Esophagus squamous epithelium (tissue), 5 donors: Measurements from ENCODE around the gene NTMT2. TPM values are rescaled to one million over a fixed set of nuclear protein-coding genes. Genes with fewer than 3 reads are reported as not detected.

Experiments used
- DNase-seq: peaks from one replicate; lab custom pipeline; 2025; lab: John Stamatoyannopoulos, UW
- H3K27ac ChIP-seq, 4 donors: fragments of 200-600 bp; sonication (generic); one replicate each; pipeline ENCODE4 v1.5.1; 2016 to 2019; ENCODE audit warnings: mild to moderate bottlenecking in 1 of 4
- H3K27me3 ChIP-seq, 4 donors: fragments of 200-600 bp; sonication (generic); 1 replicate in 3 of 4; 2 replicates in 1 of 4; pipeline versions ENCODE4 v1.5.1 to v1.6.0; 2017 to 2021; ENCODE audit warnings: antibody characterized with exemption in 1 of 4
- H3K36me3 ChIP-seq, 3 donors: fragments of 200-600 bp; sonication (generic); one replicate each; pipeline ENCODE4 v1.5.1; 2016 to 2019
- H3K4me1 ChIP-seq, 3 donors: fragments of 200-600 bp; sonication (generic); one replicate each; pipeline ENCODE4 v1.5.1; 2017 to 2019
- H3K4me3 ChIP-seq, 4 donors: fragments of 200-600 bp; sonication (generic); 1 replicate in 3 of 4; 2 replicates in 1 of 4; pipeline ENCODE4 v1.5.1; 2016 to 2019; ENCODE audit warnings: mild to moderate bottlenecking in 2 of 4, moderate library complexity in 1 of 4
- H3K9me3 ChIP-seq, 3 donors: fragments of 200-600 bp; sonication (generic); one replicate each; pipeline ENCODE4 v1.5.1; 2016 to 2019
- POLR2A ChIP-seq, 4 donors: fragments of 450-650 bp; IDR thresholded peaks; one replicate each; pipeline ENCODE4 v1.6.1; 2017; ENCODE audit warnings: antibody characterized with exemption in 4 of 4, mild to moderate bottlenecking in 4 of 4, moderate library complexity in 3 of 4
- WGBS, 2 donors: methylation state at CpG; one replicate each; pipeline ENCODE4 v1.1.5; 2018; 5-methylcytosine and 5-hydroxymethylcytosine counted together
- intact Hi-C: fragments of 100-400 bp; cut with DNase I; formaldehyde crosslinking; loops from one replicate; pipeline ENCODE4 v1.15.0; 2022
- total RNA-seq, 4 donors: library from RNA; depleted of rRNA; stranded (reverse); fragments of >200 nt; gene quantifications; one replicate each; pipeline ENCODE4 v1.1.0, GENCODE V29; 2016
- TF ChIP-seq, protein P1 (sequence below), 6 experiments: fragments of 450-650 bp in 4 of 6; fragments of 200-600 bp in 2 of 6; sonication (generic) in 2 of 6; IDR thresholded peaks; one replicate each; pipeline ENCODE4 v1.5.1; 2016 to 2019; ENCODE audit warnings: antibody characterized with exemption in 6 of 6, mild to moderate bottlenecking in 4 of 6, moderate library complexity in 4 of 6
- donor health status: DM: yes; HTN: yes; CAD: no.

NTMT2 gene
- total RNA-seq, 4 donors from 2014 or later, result not detected

DNA sequence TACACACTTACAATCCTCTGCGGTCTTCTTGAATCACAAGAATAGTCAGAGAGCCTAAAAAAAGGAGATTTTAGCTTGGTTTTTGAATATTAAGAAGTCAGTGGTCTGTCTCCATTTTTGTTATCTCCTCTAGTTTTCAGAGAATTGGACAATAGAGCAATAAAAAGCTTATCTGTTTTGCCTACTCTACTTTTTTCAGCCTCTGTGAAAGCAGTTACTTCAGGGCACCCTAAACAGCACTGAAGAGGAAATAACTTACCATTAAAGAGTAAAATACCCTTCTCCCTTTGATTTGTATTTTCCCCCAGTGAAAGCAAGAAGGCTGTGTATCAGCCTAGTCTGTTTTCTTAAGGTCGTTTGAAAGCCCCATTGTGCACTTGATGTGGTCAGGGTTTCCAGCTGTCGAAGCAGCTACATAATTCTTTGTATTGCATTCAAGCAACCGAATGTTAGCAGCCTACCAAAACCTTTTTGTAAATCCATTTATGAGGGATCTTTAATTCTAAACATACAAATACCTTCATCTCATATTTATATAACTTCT is 1.0 kb downstream of the NTMT2 start:
- H3K27ac ChIP-seq, result no peak overlapping the region
- no peak for TF ChIP-seq POLR2A (IDR thresholded peaks at IDR 0.05)
- TF ChIP-seq, protein P1, sequence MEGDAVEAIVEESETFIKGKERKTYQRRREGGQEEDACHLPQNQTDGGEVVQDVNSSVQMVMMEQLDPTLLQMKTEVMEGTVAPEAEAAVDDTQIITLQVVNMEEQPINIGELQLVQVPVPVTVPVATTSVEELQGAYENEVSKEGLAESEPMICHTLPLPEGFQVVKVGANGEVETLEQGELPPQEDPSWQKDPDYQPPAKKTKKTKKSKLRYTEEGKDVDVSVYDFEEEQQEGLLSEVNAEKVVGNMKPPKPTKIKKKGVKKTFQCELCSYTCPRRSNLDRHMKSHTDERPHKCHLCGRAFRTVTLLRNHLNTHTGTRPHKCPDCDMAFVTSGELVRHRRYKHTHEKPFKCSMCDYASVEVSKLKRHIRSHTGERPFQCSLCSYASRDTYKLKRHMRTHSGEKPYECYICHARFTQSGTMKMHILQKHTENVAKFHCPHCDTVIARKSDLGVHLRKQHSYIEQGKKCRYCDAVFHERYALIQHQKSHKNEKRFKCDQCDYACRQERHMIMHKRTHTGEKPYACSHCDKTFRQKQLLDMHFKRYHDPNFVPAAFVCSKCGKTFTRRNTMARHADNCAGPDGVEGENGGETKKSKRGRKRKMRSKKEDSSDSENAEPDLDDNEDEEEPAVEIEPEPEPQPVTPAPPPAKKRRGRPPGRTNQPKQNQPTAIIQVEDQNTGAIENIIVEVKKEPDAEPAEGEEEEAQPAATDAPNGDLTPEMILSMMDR (IDR thresholded peaks at IDR 0.05), result no peak
- 34 to 46% methylated on average over 4 of the region's 4 CpGs for WGBS, 2 donors
- no peaks in the 10 kb centered on the region for H3K4me1 ChIP-seq
- H3K27me3 ChIP-seq, result no peaks in the 10 kb centered on the region
- intact Hi-C loops, result no loop called here
- H3K9me3 ChIP-seq, result no peaks in the 10 kb centered on the region
- no peak overlapping the region for H3K4me3 ChIP-seq
- no peak for DNase-seq
- no peaks in the 10 kb centered on the region for H3K36me3 ChIP-seq

DNA sequence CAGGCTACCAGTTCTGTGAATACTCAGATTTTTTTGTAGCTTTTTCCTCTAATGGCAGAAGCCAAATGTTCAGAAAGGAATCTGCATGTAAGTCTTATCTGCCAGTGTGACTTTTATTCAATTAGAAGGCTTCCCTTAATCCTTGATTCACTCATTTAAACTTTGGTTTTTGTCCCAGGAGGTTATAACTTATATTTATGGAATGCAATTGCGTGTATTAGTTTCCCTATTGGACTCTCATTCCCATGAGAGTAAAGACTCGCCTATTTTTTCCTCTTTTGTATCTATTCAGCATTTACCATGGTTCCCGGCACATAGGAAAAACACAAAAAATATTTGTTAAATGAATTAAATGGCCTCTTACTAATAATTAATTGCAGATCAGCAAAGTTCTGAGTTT is 3.5 kb downstream of the NTMT2 start:
- Histone ChIP-seq H3K9me3 (peaks cover 0 to 6% (median 0%) of the 10 kb centered on the region in 3 donors), H3K4me1 (no peaks in the 10 kb centered on the region), H3K36me3 (no peaks in the 10 kb centered on the region), H3K27me3 (no peaks in the 10 kb centered on the region), H3K27ac (no peak overlapping the region), H3K4me3 (no peak overlapping the region)
- intact Hi-C loops, result no loop called here
- WGBS, 2 donors, result 49 to 68% methylated on average over 3 of the region's 3 CpGs
- TF ChIP-seq POLR2A (IDR thresholded peaks at IDR 0.05), result no peak
- TF ChIP-seq, protein P1 (IDR thresholded peaks at IDR 0.05), result no peak
- DNase-seq, result no peak

DNA sequence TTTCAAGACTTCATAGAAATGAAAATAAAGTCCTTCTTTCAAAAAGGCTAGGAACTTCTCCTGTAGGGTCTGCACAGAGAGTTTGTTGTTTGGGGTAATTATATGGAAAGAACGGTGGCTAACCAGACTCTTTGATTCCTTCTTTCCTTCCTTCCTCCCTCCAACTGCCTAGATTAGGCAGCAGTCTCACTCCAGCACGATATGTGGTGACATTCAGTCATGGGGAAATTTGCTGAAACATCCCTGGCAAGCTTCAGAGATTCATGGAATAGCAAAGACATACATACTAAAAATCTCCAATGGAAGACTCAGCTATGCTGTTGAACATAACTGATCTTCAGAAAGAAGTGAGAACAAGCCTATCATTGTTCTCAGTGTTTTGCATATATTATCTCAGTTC is 4.3 kb downstream of the NTMT2 start:
- TF ChIP-seq, protein P1 (IDR thresholded peaks at IDR 0.05), result no peak
- TF ChIP-seq POLR2A (IDR thresholded peaks at IDR 0.05), result no peak
- Histone ChIP-seq H3K27me3 (no peaks in the 10 kb centered on the region), H3K4me3 (no peak overlapping the region), H3K4me1 (no peaks in the 10 kb centered on the region), H3K9me3 (peaks cover 0 to 6% (median 0%) of the 10 kb centered on the region in 3 donors), H3K36me3 (no peaks in the 10 kb centered on the region), H3K27ac (no peak overlapping the region)
- DNase-seq, result no peak
- intact Hi-C loops, result no loop called here
- 34 to 45% methylated on average over 2 of the region's 2 CpGs for WGBS, 2 donors

DNA sequence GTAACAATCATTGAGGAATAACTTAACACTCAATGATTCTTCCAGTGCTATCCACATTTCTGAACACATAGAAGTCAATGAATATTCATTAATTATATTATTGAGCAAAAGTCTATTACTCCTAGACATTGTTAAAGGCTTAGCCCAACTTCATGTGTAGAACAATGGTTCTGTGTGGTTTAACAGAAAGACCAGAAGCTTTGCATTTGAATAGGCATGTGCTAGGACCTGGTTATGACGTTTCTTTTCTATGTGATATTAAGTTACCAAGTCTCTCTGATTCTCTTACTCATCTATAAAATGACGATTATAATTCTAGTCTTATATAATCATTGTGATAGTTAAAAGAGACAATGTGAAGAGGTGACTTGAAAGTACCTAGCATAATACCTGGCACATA is 5.2 kb downstream of the NTMT2 start:
- 72 to 84% methylated on average over 2 of the region's 2 CpGs for WGBS, 2 donors
- no peaks in the 10 kb centered on the region for H3K4me1 ChIP-seq
- H3K9me3 ChIP-seq, result peaks cover 0 to 6% (median 0%) of the 10 kb centered on the region in 3 donors
- TF ChIP-seq, protein P1 (IDR thresholded peaks at IDR 0.05), result no peak
- TF ChIP-seq POLR2A (IDR thresholded peaks at IDR 0.05), result no peak
- H3K4me3 ChIP-seq, result no peak overlapping the region
- intact Hi-C loops, result no loop called here
- no peak for DNase-seq
- no peaks in the 10 kb centered on the region for H3K27me3 ChIP-seq
- no peak overlapping the region for H3K27ac ChIP-seq
- no peaks in the 10 kb centered on the region for H3K36me3 ChIP-seq

DNA sequence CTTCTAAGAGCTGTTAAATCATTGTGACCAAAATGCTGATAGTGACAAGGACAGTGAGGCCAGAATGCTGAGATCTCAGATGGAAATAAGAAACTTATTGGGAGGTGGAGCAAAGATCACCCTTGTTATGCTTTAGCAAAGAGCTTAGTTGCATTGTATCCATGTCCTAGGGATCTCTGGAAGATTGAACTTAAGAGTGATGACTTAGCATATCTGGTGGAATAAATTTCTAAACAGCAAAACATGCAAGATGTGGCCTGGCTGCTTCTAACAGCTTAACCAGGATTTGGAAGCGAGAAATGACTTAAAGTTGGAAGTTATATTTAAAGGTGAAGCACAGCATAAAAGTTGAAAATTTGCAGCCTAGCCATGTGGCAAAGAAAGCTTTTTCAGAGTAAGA is 7.7 kb downstream of the NTMT2 start:
- 56 to 90% methylated on average over 1 of the region's 1 CpG for WGBS, 2 donors
- Histone ChIP-seq H3K4me3 (no peak overlapping the region), H3K27ac (no peak overlapping the region), H3K36me3 (no peaks in the 10 kb centered on the region), H3K4me1 (no peaks in the 10 kb centered on the region), H3K9me3 (peaks cover 0 to 6% (median 0%) of the 10 kb centered on the region in 3 donors), H3K27me3 (no peaks in the 10 kb centered on the region)
- TF ChIP-seq, protein P1 (IDR thresholded peaks at IDR 0.05), result no peak
- TF ChIP-seq POLR2A (IDR thresholded peaks at IDR 0.05), result no peak
- intact Hi-C loops, result no loop called here
- DNase-seq, result no peak
